K562 (cell line): ENCODE results near the gene GART. TPM values are rescaled to one million over a fixed set of nuclear protein-coding genes. Genes with fewer than 3 reads are reported as not detected.

Experiments used
- CHD4 ChIP-seq: fragments of 200-600 bp; sonication (generic); IDR thresholded peaks from 3 replicates; pipeline ENCODE4 v1.6.1; 2012; ENCODE audit warnings: low read depth, mild to moderate bottlenecking, mixed read lengths, low read length, inconsistent platforms; ENCODE audit not compliant: insufficient read depth, insufficient replicate concordance, poor library complexity, severe bottlenecking
- ETV6 ChIP-seq, 3 experiments: fragments of 150-350 bp in 1 of 3; sonication (generic) in 1 of 3; formaldehyde crosslinking in 1 of 3; IDR thresholded peaks; 2 replicates each; pipeline versions ENCODE4 v1.6.1 to v1.8.0; 2014 to 2022; ENCODE audit warnings: borderline replicate concordance in 2 of 3, low read depth in 2 of 3, antibody characterized with exemption in 1 of 3, low read length in 1 of 3, mild to moderate bottlenecking in 1 of 3, missing genetic modification reagents in 1 of 3
- HIVEP1 ChIP-seq: fragments of 250-450 bp; sonication (Bioruptor Pico); IDR thresholded peaks from 2 replicates; pipeline ENCODE4 v1.4.0; 2020; ENCODE audit warnings: mild to moderate bottlenecking
- LCOR ChIP-seq: sonication (generic); formaldehyde crosslinking; IDR thresholded peaks from 2 replicates; pipeline ENCODE4 v1.8.0; 2022; ENCODE audit warnings: mild to moderate bottlenecking, missing genetic modification reagents
- SIN3A ChIP-seq, 2 experiments: fragments of 150-350 bp in 1 of 2; IDR thresholded peaks; 2 replicates each; pipeline ENCODE4 v1.6.1; 2011 to 2016; ENCODE audit warnings: borderline replicate concordance in 2 of 2, low read depth in 2 of 2, low read length in 2 of 2, mild to moderate bottlenecking in 2 of 2, moderate library complexity in 2 of 2; ENCODE audit not compliant: control insufficient read depth in 1 of 2
- SMARCC2 ChIP-seq: fragments of 450-650 bp; IDR thresholded peaks from 2 replicates; pipeline ENCODE4 v1.6.1; 2017; ENCODE audit warnings: antibody characterized with exemption, moderate library complexity, mild to moderate bottlenecking, low read depth
- ZBTB8A ChIP-seq: fragments of 450-650 bp; IDR thresholded peaks from 2 replicates; pipeline ENCODE4 v1.6.1; 2018; ENCODE audit warnings: mild to moderate bottlenecking, moderate library complexity; ENCODE audit not compliant: partially characterized antibody
- ZNF121 ChIP-seq: sonication (generic); formaldehyde crosslinking; conservative IDR thresholded peaks from 2 replicates; pipeline ENCODE4 v1.8.0; 2022; ENCODE audit warnings: missing genetic modification reagents
- ZNF583 ChIP-seq: fragments of 250-450 bp; sonication (Bioruptor Pico); IDR thresholded peaks from 2 replicates; pipeline ENCODE4 v1.4.0; 2020
- ZNF586 ChIP-seq: fragments of 450-650 bp; formaldehyde crosslinking; conservative IDR thresholded peaks from 2 replicates; pipeline ENCODE4 v1.4.0; 2020; ENCODE audit warnings: mild to moderate bottlenecking, moderate library complexity
- polyA plus RNA-seq, 8 experiments: library from polyadenylated mRNA; depleted of rRNA in 4 of 8; stranded (reverse) in 5 of 8; unstranded in 3 of 8; fragments of >200 nt; fragmentation: Nextera tagmentation in 2 of 8; fragmentation: Illumina TruSeq in 1 of 8; extraction: Ambion mirVana in 2 of 8; extraction: Trizol in 1 of 8; gene quantifications; 2 replicates each; pipeline versions ENCODE4 v1.2.1 to v1.2.3, GENCODE V29; 2011 to 2014; ENCODE audit warnings: inconsistent platforms in 1 of 8, missing spikeins in 1 of 8
- total RNA-seq, 7 experiments: library from RNA; depleted of rRNA in 6 of 7; stranded (reverse); fragments of >200 nt in 6 of 7; fragmentation: Illumina TruSeq in 2 of 7; extraction: Trizol in 2 of 7; gene quantifications; 2 replicates each; pipeline versions ENCODE4 v1.2.1 to v1.2.3, GENCODE V29; 2011 to 2021; ENCODE audit warnings: low replicate concordance in 1 of 7
- TF ChIP-seq, protein P1 (sequence below): fragments of 250-450 bp; sonication (Bioruptor Pico); IDR thresholded peaks from 2 replicates; pipeline ENCODE4 v1.8.0; 2021; ENCODE audit warnings: mild to moderate bottlenecking, moderate library complexity
- TF ChIP-seq, protein P2 (sequence below): fragments of 250-450 bp; sonication (Bioruptor Pico); IDR thresholded peaks from 2 replicates; pipeline ENCODE4 v1.5.0; 2021; ENCODE audit warnings: mild to moderate bottlenecking, borderline replicate concordance
- TF ChIP-seq, protein P3 (sequence below): IDR thresholded peaks from 2 replicates; pipeline ENCODE4 v1.6.1; 2011; ENCODE audit warnings: borderline replicate concordance, low read depth, mild to moderate bottlenecking, moderate library complexity, low read length; ENCODE audit not compliant: insufficient read depth, poor library complexity, severe bottlenecking
- TF ChIP-seq, protein P4 (sequence below): fragments of 450-650 bp; IDR thresholded peaks from 2 replicates; pipeline ENCODE4 v1.6.1; 2017; ENCODE audit warnings: antibody characterized with exemption, mild to moderate bottlenecking

GART gene
- total and polyA plus RNA-seq, 9 of the 15 experiments (the other 6 are each of a cell fraction or from before 2014, with no cell fraction given), result 141 to 429 (median 349) TPM

DNA sequence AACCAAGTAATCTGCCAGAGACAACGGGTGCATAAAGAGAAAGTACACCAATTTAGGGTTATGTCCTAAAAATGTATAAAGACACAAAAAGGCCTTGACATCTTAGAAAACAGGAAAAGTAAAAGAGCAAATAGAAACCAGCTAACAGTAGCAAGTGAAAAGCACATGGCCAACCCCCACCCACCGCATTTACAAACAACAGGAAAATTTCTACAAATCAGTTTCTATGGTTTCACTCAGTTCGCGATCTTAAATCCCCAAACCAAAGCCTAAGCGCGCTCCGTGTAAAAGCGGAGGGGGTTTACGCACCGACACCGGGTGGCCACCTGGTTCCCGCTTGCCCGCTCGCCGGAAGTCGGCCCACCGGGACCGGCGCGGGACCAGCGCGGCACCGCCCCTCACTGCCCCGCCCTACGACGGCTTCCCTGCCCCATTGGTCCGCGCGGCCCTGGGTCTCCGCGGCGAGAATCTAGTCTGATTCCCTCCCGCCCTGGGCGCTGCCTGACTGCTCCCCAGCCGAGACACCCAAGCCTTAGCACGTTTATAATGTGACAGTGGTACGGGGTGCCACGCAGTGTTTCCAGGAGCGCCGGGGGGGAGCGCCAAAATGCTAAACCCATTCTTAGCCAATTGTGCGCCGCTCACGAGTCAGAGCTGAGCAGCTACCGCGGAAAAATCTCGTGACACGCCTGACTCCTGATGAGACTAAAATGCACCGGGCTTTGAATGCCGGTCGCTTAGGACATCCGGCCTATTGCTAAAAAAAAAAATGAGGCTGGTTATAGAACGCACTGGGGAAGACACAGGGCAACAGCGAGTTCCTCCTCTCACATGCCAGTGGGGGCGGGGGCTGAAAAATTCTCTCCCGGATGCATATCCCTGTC, at the start of gene GART (continued):
- TF ChIP-seq ZBTB8A, result no peak
- TF ChIP-seq SMARCC2, result no peak; the same call in 1 of the 2 replicates
- no peak for TF ChIP-seq CHD4
- TF ChIP-seq HIVEP1 (CRISPR knock-in tag), result no peak
- TF ChIP-seq ETV6 (IDR thresholded peaks at IDR 0.05; ENCODE audit: borderline replicate concordance in 1 of 2, low read depth in 2 of 2, low read length in 1 of 2), result no peak
- no peak for TF ChIP-seq ETV6 (CRISPR knock-in tag; IDR thresholded peaks at IDR 0.05; ENCODE audit: borderline replicate concordance)
- peak; percentile 85 to 91 for TF ChIP-seq SIN3A (IDR thresholded peaks at IDR 0.05; ENCODE audit: borderline replicate concordance in 2 of 2, control insufficient read depth in 1 of 2, low read depth in 2 of 2, low read length in 2 of 2)
- TF ChIP-seq ZNF586 (CRISPR knock-in tag), result 0 out of 2 replicates have a peak, but pooled peaks have one; percentile 49
- TF ChIP-seq, protein P1, sequence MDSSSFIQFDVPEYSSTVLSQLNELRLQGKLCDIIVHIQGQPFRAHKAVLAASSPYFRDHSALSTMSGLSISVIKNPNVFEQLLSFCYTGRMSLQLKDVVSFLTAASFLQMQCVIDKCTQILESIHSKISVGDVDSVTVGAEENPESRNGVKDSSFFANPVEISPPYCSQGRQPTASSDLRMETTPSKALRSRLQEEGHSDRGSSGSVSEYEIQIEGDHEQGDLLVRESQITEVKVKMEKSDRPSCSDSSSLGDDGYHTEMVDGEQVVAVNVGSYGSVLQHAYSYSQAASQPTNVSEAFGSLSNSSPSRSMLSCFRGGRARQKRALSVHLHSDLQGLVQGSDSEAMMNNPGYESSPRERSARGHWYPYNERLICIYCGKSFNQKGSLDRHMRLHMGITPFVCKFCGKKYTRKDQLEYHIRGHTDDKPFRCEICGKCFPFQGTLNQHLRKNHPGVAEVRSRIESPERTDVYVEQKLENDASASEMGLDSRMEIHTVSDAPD (CRISPR knock-in tag), result no peak
- no peak for TF ChIP-seq ZNF121
- TF ChIP-seq LCOR (CRISPR knock-in tag), result no peak; the same call in 1 of the 2 replicates
- TF ChIP-seq, protein P2, sequence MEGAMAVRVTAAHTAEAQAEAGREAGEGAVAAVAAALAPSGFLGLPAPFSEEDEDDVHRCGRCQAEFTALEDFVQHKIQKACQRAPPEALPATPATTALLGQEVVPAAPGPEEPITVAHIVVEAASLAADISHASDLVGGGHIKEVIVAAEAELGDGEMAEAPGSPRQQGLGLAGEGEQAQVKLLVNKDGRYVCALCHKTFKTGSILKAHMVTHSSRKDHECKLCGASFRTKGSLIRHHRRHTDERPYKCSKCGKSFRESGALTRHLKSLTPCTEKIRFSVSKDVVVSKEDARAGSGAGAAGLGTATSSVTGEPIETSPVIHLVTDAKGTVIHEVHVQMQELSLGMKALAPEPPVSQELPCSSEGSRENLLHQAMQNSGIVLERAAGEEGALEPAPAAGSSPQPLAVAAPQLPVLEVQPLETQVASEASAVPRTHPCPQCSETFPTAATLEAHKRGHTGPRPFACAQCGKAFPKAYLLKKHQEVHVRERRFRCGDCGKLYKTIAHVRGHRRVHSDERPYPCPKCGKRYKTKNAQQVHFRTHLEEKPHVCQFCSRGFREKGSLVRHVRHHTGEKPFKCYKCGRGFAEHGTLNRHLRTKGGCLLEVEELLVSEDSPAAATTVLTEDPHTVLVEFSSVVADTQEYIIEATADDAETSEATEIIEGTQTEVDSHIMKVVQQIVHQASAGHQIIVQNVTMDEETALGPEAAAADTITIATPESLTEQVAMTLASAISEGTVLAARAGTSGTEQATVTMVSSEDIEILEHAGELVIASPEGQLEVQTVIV (CRISPR knock-in tag), result no peak
- TF ChIP-seq, protein P3, sequence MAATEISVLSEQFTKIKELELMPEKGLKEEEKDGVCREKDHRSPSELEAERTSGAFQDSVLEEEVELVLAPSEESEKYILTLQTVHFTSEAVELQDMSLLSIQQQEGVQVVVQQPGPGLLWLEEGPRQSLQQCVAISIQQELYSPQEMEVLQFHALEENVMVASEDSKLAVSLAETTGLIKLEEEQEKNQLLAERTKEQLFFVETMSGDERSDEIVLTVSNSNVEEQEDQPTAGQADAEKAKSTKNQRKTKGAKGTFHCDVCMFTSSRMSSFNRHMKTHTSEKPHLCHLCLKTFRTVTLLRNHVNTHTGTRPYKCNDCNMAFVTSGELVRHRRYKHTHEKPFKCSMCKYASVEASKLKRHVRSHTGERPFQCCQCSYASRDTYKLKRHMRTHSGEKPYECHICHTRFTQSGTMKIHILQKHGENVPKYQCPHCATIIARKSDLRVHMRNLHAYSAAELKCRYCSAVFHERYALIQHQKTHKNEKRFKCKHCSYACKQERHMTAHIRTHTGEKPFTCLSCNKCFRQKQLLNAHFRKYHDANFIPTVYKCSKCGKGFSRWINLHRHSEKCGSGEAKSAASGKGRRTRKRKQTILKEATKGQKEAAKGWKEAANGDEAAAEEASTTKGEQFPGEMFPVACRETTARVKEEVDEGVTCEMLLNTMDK, result no peak
- no peak for TF ChIP-seq ZNF583
- TF ChIP-seq, protein P4, sequence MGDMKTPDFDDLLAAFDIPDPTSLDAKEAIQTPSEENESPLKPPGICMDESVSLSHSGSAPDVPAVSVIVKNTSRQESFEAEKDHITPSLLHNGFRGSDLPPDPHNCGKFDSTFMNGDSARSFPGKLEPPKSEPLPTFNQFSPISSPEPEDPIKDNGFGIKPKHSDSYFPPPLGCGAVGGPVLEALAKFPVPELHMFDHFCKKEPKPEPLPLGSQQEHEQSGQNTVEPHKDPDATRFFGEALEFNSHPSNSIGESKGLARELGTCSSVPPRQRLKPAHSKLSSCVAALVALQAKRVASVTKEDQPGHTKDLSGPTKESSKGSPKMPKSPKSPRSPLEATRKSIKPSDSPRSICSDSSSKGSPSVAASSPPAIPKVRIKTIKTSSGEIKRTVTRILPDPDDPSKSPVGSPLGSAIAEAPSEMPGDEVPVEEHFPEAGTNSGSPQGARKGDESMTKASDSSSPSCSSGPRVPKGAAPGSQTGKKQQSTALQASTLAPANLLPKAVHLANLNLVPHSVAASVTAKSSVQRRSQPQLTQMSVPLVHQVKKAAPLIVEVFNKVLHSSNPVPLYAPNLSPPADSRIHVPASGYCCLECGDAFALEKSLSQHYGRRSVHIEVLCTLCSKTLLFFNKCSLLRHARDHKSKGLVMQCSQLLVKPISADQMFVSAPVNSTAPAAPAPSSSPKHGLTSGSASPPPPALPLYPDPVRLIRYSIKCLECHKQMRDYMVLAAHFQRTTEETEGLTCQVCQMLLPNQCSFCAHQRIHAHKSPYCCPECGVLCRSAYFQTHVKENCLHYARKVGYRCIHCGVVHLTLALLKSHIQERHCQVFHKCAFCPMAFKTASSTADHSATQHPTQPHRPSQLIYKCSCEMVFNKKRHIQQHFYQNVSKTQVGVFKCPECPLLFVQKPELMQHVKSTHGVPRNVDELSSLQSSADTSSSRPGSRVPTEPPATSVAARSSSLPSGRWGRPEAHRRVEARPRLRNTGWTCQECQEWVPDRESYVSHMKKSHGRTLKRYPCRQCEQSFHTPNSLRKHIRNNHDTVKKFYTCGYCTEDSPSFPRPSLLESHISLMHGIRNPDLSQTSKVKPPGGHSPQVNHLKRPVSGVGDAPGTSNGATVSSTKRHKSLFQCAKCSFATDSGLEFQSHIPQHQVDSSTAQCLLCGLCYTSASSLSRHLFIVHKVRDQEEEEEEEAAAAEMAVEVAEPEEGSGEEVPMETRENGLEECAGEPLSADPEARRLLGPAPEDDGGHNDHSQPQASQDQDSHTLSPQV, result peak; percentile 52; the same call in 1 of the 2 replicates
